SK-N-MC (cell line): ENCODE results near the gene PDZD2.
"Not testable (repeated sequence)": the region's sequence is repeated elsewhere in the genome, so short reads cannot be mapped to it uniquely, and the experiment has no call there.

Experiments used
- EZH2 ChIP-seq: fragments of 200-600 bp; sonication (generic); IDR thresholded peaks from one replicate; pipeline ENCODE4 v1.6.1; 2017; ENCODE audit warnings: antibody characterized with exemption
- POLR2AphosphoS5 ChIP-seq: IDR thresholded peaks from 2 replicates; pipeline ENCODE4 v1.6.1; 2012; ENCODE audit warnings: mild to moderate bottlenecking, low read depth, low read length, borderline replicate concordance

GRCh38 chr5:32078855-32079254 is 439.9 kb downstream of the PDZD2 start:
- TF ChIP-seq POLR2AphosphoS5, EZH2: not testable (repeated sequence)
